SK-N-SH (cell line): Measurements from ENCODE around the gene SEMA3G. TPM values are rescaled to one million over a fixed set of nuclear protein-coding genes. Genes with fewer than 3 reads are reported as not detected.
A peak's percentile ranks its signal among the peaks of the same experiment; 100 is the strongest.

Experiments used
- CTCF ChIA-PET: fragments of 300-600, 350-600 bp; formaldehyde crosslinking; extraction: SDS; loops from one replicate; lab custom pipeline; 2021; lab: Yijun Ruan, JAX
- POLR2A ChIA-PET: fragments of 350-600 bp; sonication (Branson Sonifier 250); formaldehyde crosslinking; extraction: SDS; loops from one replicate; lab custom pipeline; 2020; ENCODE audit warnings: antibody characterized with exemption, inconsistent platforms; lab: Yijun Ruan, JAX
- DNase-seq: peaks from one replicate; pipeline ENCODE4 v3.0.0; 2012
- H2AFZ ChIP-seq: fragments of 200-600 bp; sonication (generic); 2 replicates; pipeline ENCODE4 v1.8.1; 2016; ENCODE audit warnings: antibody characterized with exemption, mild to moderate bottlenecking, low read depth
- H3F3A ChIP-seq: fragments of 200-600 bp; sonication (generic); replicated peaks from 2 replicates; pipeline ENCODE3; 2016; ENCODE audit warnings: antibody characterized with exemption, mild to moderate bottlenecking; ENCODE audit not compliant: insufficient read depth
- H3K27ac ChIP-seq, 2 experiments: fragments of 200-500 bp in 1 of 2; fragments of 200-600 bp in 1 of 2; sonication (Bioruptor generic) in 1 of 2; sonication (generic), shearing (Covaris generic) in 1 of 2; 2 replicates each; pipeline versions ENCODE4 v1.5.1 to v1.6.1; 2014 to 2016; ENCODE audit warnings: low read depth in 2 of 2, inconsistent platforms in 1 of 2, low read length in 1 of 2, mild to moderate bottlenecking in 1 of 2, mixed read lengths in 1 of 2
- H3K27me3 ChIP-seq: fragments of 200-600 bp; sonication (generic), shearing (Covaris generic); 2 replicates; pipeline ENCODE4 v1.6.1; 2016; ENCODE audit warnings: mixed run types; ENCODE audit not compliant: insufficient read depth
- H3K36me3 ChIP-seq, 2 experiments: fragments of 200-500 bp in 1 of 2; fragments of 200-600 bp in 1 of 2; sonication (Bioruptor generic) in 1 of 2; sonication (generic) in 1 of 2; replicated peaks in 1 of 2; 2 replicates each; pipeline versions ENCODE3 to v1.5.1; 2014 to 2016; ENCODE audit warnings: low read length in 1 of 2, mild to moderate bottlenecking in 1 of 2; ENCODE audit not compliant: insufficient read depth in 2 of 2, control insufficient read depth in 1 of 2
- H3K4me1 ChIP-seq, 2 experiments: fragments of 200-500 bp in 1 of 2; fragments of 200-600 bp in 1 of 2; sonication (Bioruptor generic) in 1 of 2; sonication (generic), shearing (Covaris generic) in 1 of 2; 2 replicates each; pipeline versions ENCODE4 v1.5.1 to v1.6.1; 2014 to 2016; ENCODE audit warnings: low read depth in 1 of 2, low read length in 1 of 2, mixed run types in 1 of 2; ENCODE audit not compliant: insufficient read depth in 2 of 2, control insufficient read depth in 1 of 2
- H3K4me2 ChIP-seq: fragments of 200-600 bp; sonication (generic), shearing (Covaris generic); 2 replicates; pipeline ENCODE4 v1.6.1; 2017; ENCODE audit warnings: mixed run types
- H3K4me3 ChIP-seq, 2 experiments: fragments of 200-500 bp in 1 of 2; fragments of 200-600 bp in 1 of 2; sonication (Bioruptor generic) in 1 of 2; sonication (generic), shearing (Covaris generic) in 1 of 2; 2 replicates each; pipeline versions ENCODE4 v1.5.1 to v1.8.1; 2014 to 2016; ENCODE audit warnings: low read depth in 2 of 2, inconsistent platforms in 1 of 2, low read length in 1 of 2, mild to moderate bottlenecking in 1 of 2, mixed read lengths in 1 of 2, moderate library complexity in 1 of 2
- H3K79me2 ChIP-seq: fragments of 200-600 bp; sonication (generic); 2 replicates; pipeline ENCODE4 v1.8.1; 2017; ENCODE audit warnings: mild to moderate bottlenecking; ENCODE audit not compliant: insufficient read depth
- H3K9ac ChIP-seq: fragments of 200-600 bp; sonication (generic); 2 replicates; pipeline ENCODE4 v1.6.1; 2017; ENCODE audit warnings: mixed run types
- H3K9me2 ChIP-seq: fragments of 200-600 bp; sonication (generic); 2 replicates; pipeline ENCODE4 v1.6.1; 2017; ENCODE audit warnings: mixed run types
- H3K9me3 ChIP-seq: fragments of 200-600 bp; sonication (generic); 2 replicates; pipeline ENCODE4 v1.6.1; 2017; ENCODE audit warnings: mixed run types, mild to moderate bottlenecking, moderate library complexity
- H4K20me1 ChIP-seq: fragments of 200-600 bp; sonication (generic); 2 replicates; pipeline ENCODE4 v1.6.1; 2017; ENCODE audit warnings: mild to moderate bottlenecking, mixed run types; ENCODE audit not compliant: insufficient read depth
- EZH2phosphoT487 ChIP-seq: fragments of 200-600 bp; sonication (generic); IDR thresholded peaks from 2 replicates; pipeline ENCODE4 v1.6.1; 2017; ENCODE audit warnings: low read depth, mixed run types, mild to moderate bottlenecking, antibody characterized with exemption, moderate library complexity, borderline replicate concordance
- FOXJ3 ChIP-seq: sonication (generic); formaldehyde crosslinking; IDR thresholded peaks from 2 replicates; pipeline ENCODE4 v1.5.1; 2020; ENCODE audit warnings: mild to moderate bottlenecking, missing genetic modification reagents
- FOXM1 ChIP-seq: IDR thresholded peaks from 2 replicates; pipeline ENCODE4 v1.4.0; 2012; ENCODE audit warnings: low read depth, mild to moderate bottlenecking
- JUND ChIP-seq: IDR thresholded peaks from 2 replicates; pipeline ENCODE4 v1.4.0; 2012
- MEF2A ChIP-seq: IDR thresholded peaks from 2 replicates; pipeline ENCODE4 v1.4.0; 2012; ENCODE audit warnings: low read depth, borderline replicate concordance
- MXI1 ChIP-seq: IDR thresholded peaks from 2 replicates; pipeline ENCODE4 v1.6.1; 2012; ENCODE audit warnings: mild to moderate bottlenecking, low read depth, low read length, improper control_type of control experiment
- NFIC ChIP-seq: IDR thresholded peaks from 2 replicates; pipeline ENCODE4 v1.4.0; 2012; ENCODE audit warnings: borderline replicate concordance
- NRF1 ChIP-seq: IDR thresholded peaks from 2 replicates; pipeline ENCODE4 v1.6.1; 2012; ENCODE audit warnings: low read depth, mild to moderate bottlenecking, low read length
- POLR2AphosphoS5 ChIP-seq: IDR thresholded peaks from 2 replicates; pipeline ENCODE4 v1.6.1; 2012; ENCODE audit warnings: low read depth, low read length
- RCOR1 ChIP-seq: fragments of 150-350 bp; IDR thresholded peaks from 2 replicates; pipeline ENCODE4 v1.6.1; 2017; ENCODE audit warnings: antibody characterized with exemption, low read length
- RFX5 ChIP-seq: IDR thresholded peaks from 2 replicates; pipeline ENCODE4 v1.6.1; 2012; ENCODE audit warnings: mild to moderate bottlenecking, improper control_type of control experiment, low read length
- RXRA ChIP-seq: IDR thresholded peaks from 2 replicates; pipeline ENCODE4 v1.4.0; 2012; ENCODE audit warnings: low read depth, mild to moderate bottlenecking, borderline replicate concordance
- SIN3A ChIP-seq: IDR thresholded peaks from 2 replicates; pipeline ENCODE4 v1.6.1; 2012; ENCODE audit warnings: low read depth, mild to moderate bottlenecking, low read length, moderate library complexity, borderline replicate concordance
- SMC3 ChIP-seq: IDR thresholded peaks from 2 replicates; pipeline ENCODE4 v1.6.1; 2012; ENCODE audit warnings: low read depth, low read length, improper control_type of control experiment
- YY1 ChIP-seq: IDR thresholded peaks from 2 replicates; pipeline ENCODE4 v1.4.0; 2012; ENCODE audit warnings: low read depth, mild to moderate bottlenecking
- ZBTB33 ChIP-seq: IDR thresholded peaks from 2 replicates; pipeline ENCODE4 v1.4.0; 2012; ENCODE audit warnings: low read depth, borderline replicate concordance
- WGBS: methylation state at CpG from one replicate; pipeline ENCODE4 v1.1.6; 2017; ENCODE audit warnings: low lambda C conversion rate; 5-methylcytosine and 5-hydroxymethylcytosine counted together
- polyA plus RNA-seq, 3 experiments: library from polyadenylated mRNA; depleted of rRNA; stranded (reverse); fragments of >200 nt; gene quantifications; 2 replicates each; pipeline ENCODE4 v1.2.3, GENCODE V29; 2012
- TF ChIP-seq, protein P1 (sequence below): IDR thresholded peaks from 2 replicates; pipeline ENCODE4 v1.4.0; 2012; ENCODE audit warnings: low read depth

Gene SEMA3G
- polyA plus RNA-seq, 1 of the 3 experiments (the other 2 are of a cell fraction) = 0.13 TPM

DNA sequence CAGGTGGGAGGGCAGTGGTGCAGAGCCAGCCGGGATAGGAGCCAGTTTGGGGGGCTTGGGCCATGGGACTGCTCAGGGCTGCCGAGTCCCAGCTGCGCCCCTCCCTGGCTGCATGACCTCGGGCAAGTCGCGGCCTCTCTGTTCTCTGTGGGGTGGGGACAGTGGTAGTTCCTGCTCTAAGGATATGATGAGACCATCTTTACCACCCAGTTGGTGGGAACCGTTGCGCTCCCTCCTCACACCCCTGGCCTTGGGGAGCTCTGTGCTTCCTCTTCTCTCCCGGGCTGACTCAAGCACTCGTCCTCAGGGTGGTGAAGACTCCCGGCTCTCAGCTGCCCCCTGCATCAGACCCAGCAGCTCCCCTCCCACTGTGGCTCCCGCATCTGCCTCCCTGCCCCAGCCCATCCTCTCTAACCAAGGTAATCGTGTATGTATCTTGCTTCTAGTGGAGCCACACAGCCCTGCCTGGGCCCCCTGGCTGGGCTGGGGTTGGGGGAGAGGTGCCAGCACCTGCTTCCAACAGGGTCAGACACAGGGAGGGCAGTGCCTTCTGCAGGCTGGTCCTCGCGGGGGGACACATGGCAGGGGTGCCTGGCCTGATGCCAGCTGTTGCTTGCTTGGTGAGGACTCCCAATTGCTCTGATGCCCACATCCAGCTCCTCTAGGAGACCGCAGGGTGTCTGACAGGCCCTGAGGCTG is 35.1 kb upstream of the SEMA3G start:
- Histone ChIP-seq H3K4me2 (no peak overlapping the region), H3K4me3 (no peak overlapping the region), H2AFZ (no peak overlapping the region), H3F3A (no peaks in the 10 kb centered on the region), H3K36me3 (peaks cover 31 to 65% of the 10 kb centered on the region in 2 experiments), H3K9me3 (no peaks in the 10 kb centered on the region), H3K9ac (no peak overlapping the region), H3K27ac (peak overlapping the region in 1 of 2 experiments; percentile 74; a peak in 1 of 4 replicates), H4K20me1 (no peaks in the 10 kb centered on the region), H3K9me2 (no peaks in the 10 kb centered on the region), H3K79me2 (no peaks in the 10 kb centered on the region), H3K4me1 (peaks cover 0 to 47% of the 10 kb centered on the region in 2 experiments; a peak in 1 of 4 replicates), H3K27me3 (no peaks in the 10 kb centered on the region)
- 85% methylated on average over 10 of the region's 16 CpGs for WGBS
- ChIA-PET CTCF (interaction anchor here (0.7 to 1.5 kb wide), 7 partner anchors 10 to 68 kb away, joined by 3 to 6 read pairs (median 4); partner anchors contain the start of gene STAB1), POLR2A (interaction anchor here (0.9 to 1.7 kb wide), 2 partner anchors 9 to 77 kb away, joined by 3 to 8 read pairs; no protein-coding TSS in a partner anchor)
- no peak for DNase-seq
- TF ChIP-seq MXI1 (no peak), RFX5 (no peak), EZH2phosphoT487 (no peak), FOXJ3 (CRISPR knock-in tag) (no peak; the same call in 1 of the 2 replicates), RXRA (no peak), SMC3 (no peak), POLR2AphosphoS5 (no peak), SIN3A (no peak), MEF2A (no peak), RCOR1 (no peak), FOXM1 (no peak), ZBTB33 (no peak), NFIC (no peak), NRF1 (no peak), YY1 (no peak), JUND (no peak)
- TF ChIP-seq, protein P1, sequence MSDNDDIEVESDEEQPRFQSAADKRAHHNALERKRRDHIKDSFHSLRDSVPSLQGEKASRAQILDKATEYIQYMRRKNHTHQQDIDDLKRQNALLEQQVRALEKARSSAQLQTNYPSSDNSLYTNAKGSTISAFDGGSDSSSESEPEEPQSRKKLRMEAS = no peak
